Naive B cell (primary cell): ENCODE results near the gene PAK2. TPM values are rescaled to one million over a fixed set of nuclear protein-coding genes. Genes with fewer than 3 reads are reported as not detected.

ENCODE experiments used
- polyA plus RNA-seq, 6 donors: library from polyadenylated mRNA; unstranded; fragments of 300-500 nt; fragmentation: Illumina TruSeq; gene quantifications; one replicate each; pipeline ENCODE4 v1.2.3, GENCODE V29; 2021; ENCODE audit warnings: low read depth in 6 of 6

PAK2 gene
- polyA plus RNA-seq, 6 donors from 2014 or later, result 37.4 to 47.7 (median 41.8) TPM

Other genes with a start within 250 kb of the PAK2 start
- gene RNF168, start 236.1 kb upstream of the PAK2 start, polyA plus RNA-seq, result 10 to 100 TPM in 1 of 6 donors, 1 to 10 TPM in 5; 4.4 to 12.8 (median 7.8) TPM
- not detected for gene SMCO1, start 224.5 kb upstream of the PAK2 start, polyA plus RNA-seq
- gene WDR53, start 171.3 kb upstream of the PAK2 start, polyA plus RNA-seq, result 10 to 100 TPM; 11.9 to 22.7 (median 16.0) TPM
- 1 to 10 TPM; 2.5 to 4.1 (median 2.8) TPM for gene FBXO45, start 171.2 kb upstream of the PAK2 start, polyA plus RNA-seq
- 10 to 100 TPM in 2 of 6 donors, 1 to 10 TPM in 4; 1.2 to 11.8 (median 4.9) TPM for gene NRROS, start 100.2 kb upstream of the PAK2 start, polyA plus RNA-seq
- 1 to 10 TPM in 5 of 6 donors, not detected in 1; 1.5 to 5.4 (median 3.0) TPM for gene CEP19, start 27.6 kb upstream of the PAK2 start, polyA plus RNA-seq
- 10 to 100 TPM; 17.6 to 30.6 (median 27.5) TPM for gene PIGX, start 27.5 kb upstream of the PAK2 start, polyA plus RNA-seq
- gene SENP5, start 128.1 kb downstream of the PAK2 start, polyA plus RNA-seq, result 10 to 100 TPM in 4 of 6 donors, 1 to 10 TPM in 2; 4.3 to 15.4 (median 13.4) TPM
- gene NCBP2, start 202.7 kb downstream of the PAK2 start, polyA plus RNA-seq, result 10 to 100 TPM; 35.9 to 75.6 (median 62.9) TPM
- gene PIGZ, start 229.0 kb downstream of the PAK2 start, polyA plus RNA-seq, result 1 to 10 TPM in 3 of 6 donors, under 1 TPM in 2, not detected in 1; 0.45 to 2.6 (median 1.1) TPM